HG02943 (cell line): ENCODE data around the gene CELSR1.

Experiments
- ATAC-seq: cut with Tn5 transposase; IDR thresholded peaks from one replicate; pipeline ENCODE4 v1.9.1; 2021; ENCODE audit warnings: mild to moderate bottlenecking, low read depth, moderate library complexity; ENCODE audit not compliant: unreplicated experiment

The CELSR1 gene, protein sequence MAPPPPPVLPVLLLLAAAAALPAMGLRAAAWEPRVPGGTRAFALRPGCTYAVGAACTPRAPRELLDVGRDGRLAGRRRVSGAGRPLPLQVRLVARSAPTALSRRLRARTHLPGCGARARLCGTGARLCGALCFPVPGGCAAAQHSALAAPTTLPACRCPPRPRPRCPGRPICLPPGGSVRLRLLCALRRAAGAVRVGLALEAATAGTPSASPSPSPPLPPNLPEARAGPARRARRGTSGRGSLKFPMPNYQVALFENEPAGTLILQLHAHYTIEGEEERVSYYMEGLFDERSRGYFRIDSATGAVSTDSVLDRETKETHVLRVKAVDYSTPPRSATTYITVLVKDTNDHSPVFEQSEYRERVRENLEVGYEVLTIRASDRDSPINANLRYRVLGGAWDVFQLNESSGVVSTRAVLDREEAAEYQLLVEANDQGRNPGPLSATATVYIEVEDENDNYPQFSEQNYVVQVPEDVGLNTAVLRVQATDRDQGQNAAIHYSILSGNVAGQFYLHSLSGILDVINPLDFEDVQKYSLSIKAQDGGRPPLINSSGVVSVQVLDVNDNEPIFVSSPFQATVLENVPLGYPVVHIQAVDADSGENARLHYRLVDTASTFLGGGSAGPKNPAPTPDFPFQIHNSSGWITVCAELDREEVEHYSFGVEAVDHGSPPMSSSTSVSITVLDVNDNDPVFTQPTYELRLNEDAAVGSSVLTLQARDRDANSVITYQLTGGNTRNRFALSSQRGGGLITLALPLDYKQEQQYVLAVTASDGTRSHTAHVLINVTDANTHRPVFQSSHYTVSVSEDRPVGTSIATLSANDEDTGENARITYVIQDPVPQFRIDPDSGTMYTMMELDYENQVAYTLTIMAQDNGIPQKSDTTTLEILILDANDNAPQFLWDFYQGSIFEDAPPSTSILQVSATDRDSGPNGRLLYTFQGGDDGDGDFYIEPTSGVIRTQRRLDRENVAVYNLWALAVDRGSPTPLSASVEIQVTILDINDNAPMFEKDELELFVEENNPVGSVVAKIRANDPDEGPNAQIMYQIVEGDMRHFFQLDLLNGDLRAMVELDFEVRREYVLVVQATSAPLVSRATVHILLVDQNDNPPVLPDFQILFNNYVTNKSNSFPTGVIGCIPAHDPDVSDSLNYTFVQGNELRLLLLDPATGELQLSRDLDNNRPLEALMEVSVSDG (N-terminal part only)

DNA sequence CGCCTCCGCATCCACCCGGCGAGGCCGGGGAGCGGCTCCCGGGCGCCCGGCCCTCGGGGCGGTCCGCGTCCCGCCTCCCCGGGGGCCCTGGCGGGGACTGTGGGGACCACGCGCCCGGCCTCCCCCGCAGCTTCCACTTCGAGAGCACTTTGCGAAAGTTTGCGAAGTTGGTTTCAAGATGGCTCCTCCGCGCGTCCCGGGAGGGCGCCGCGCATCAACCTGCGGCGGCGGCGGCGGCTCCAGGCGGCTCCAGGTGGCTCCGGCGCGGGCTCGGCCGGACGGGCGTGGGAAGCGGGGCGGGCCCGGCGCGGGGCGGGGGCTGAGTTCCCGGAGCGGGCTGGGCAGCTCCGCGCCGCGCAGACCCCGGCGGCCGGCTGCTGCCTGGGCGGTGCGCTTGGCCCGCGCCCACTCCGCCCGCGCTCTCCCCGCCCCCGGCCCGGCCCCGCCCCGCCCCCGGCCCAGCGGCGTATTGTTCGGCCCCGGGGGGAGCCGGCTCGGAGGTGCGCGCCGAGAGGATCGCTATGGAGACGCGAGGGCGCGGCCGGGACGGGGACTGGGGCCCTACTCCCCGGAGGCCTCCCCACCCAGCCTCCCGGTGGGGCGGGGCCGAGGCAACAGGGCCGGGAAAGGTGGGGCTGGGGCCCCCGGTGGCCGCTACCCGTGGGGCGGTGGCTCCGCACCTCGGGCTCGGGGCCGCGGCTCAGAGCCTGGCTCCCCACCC is at the start of gene CELSR1:
CELSR1 (minus strand) TSS at position 396 of the 721 bp plus-strand sequence. CDS start 450 bp downstream, outside the sequence.
- no peak for ATAC-seq

DNA sequence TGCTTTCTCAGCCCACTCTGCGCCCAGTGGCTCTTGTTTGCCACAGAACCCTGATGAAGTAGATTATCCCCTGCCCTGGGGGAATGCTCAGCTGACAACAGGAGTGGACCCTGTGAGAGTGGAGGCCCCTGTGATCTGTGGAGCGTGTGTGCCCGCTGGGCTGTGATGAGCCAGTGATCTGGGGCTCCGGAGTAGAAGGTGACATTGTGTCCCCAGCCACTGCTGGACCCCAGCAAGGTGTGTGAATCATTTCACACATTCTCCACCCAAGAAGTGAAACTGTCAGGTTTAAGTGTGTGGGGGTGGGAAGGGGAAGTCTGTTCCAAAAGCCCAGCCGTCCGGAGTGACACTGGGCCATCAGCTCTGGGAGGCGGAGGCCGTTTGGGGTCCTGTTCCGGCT is 49.6 kb upstream of the CELSR1 start:
- ATAC-seq: no peak

DNA sequence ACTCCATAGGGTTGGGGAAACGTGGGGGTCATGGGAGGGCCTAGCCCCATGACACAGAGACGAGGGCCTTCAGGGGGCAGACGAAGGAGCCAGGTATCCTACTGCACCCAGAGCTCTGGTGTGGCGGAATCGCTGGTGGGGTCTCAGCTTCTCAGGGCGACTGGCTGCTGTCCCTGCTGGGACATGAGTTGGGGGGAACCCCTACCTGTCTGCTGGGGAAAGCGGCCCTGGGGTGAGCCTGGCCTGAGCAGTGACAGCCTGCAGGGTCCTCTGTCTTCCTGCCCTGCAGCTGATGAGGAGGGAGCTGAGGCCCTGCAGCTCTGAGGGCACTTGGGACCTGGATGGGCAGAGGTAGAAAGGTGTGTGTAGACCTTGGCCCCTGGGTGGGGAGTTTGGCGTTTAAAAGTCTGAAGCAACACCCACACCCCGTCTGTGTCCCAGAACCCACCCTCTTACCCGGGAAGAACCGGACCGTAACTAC is 49.2 kb upstream of the CELSR1 start:
- no peak for ATAC-seq

DNA sequence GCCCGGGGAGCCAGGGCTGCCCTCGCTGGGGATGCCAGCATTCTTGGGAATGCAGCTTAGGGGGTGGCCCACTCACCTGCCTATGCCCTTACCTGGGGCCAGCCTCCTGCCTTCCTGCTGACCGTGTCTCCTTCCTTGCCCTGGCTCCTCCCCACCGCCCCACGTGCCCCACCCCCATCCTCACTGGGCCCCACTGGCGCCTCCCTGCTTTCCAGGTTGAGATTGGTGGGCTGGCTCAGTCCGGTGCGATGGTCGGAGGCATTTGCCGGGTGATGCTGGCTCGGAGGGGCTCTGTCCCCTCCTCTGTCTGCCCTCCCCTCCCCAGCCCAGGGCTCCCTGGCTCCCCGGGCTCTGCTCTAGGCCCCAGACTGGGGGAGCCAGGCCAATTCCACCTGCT is 48.7 kb upstream of the CELSR1 start:
- no peak for ATAC-seq

DNA sequence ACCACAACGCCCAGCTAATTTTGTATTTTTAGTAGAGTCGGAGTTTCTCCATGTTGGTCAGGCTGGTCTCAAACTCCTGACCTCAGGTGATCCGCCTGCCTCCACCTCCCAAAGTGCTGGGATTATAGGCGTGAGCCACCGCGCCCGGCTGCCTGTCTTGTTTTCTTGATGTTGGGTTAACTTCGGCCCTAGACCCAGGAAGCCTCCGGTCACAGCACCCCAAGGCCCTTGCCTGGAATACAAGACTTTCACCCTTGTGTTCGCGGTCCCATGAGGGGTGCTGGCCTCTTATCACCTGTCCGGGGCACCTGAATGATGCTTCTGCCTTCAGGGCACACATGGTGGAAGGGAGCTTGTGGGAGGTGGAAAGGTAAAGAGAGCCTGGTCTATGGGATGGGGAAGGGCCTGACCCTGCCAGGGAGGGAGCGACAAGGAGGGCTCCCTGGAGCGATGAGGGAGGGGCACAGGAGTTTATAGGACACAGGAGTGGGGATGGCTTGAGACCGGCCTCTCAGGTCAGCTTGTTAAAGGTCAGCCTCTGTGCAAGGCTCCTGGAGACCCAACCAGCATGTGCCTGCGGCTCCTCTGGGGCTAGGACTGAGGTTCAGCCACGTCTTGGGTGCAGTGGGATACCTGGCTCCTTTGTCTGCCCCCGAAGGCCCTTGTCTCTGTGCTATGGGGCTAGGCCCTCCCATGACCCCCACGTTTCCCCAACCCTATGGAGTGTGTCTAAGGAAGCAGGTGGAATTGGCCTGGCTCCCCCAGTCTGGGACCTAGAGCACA is 48.1 kb upstream of the CELSR1 start:
- no peak for ATAC-seq

DNA sequence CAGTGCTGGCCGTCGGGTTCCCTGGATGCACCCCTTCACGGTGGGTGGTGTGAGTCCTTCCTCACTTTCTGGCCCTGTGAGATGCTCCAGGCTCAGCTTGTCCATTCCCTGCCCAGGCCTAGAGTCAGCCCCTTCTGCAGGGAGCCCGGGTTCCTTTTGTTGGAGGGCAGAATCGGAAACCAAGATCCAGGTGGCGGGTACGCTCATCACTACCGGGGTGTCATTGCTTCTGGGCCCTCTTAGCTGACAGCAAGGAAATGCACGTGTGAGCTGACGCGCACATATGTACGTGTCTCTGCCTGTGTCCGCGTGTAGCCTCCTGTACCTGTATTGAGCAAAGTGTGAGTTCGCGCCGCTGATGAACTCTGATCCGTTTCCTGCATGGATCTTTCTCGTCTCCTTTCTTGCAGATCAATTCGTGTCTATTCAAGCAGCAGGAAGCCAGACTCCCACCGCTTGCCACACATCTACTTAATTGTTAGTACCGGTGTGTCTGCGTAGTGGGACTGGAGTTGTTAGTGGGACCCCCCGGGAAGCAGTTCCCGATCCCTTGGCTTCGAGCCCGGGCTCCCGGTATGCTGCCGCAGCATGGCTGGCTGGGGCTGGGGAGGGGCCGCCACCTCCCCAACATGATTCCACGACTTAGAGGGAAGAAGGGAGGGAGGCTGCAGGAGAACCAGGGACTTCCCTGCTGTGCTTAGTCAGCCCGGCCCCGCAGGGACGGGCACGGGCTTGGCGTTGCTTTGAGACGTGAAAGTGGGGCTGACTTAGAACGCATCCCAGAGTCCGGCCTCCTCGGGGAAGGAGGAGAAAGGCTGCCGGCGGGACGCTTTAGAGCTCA is 46.9 kb upstream of the CELSR1 start:
- no peak for ATAC-seq

DNA sequence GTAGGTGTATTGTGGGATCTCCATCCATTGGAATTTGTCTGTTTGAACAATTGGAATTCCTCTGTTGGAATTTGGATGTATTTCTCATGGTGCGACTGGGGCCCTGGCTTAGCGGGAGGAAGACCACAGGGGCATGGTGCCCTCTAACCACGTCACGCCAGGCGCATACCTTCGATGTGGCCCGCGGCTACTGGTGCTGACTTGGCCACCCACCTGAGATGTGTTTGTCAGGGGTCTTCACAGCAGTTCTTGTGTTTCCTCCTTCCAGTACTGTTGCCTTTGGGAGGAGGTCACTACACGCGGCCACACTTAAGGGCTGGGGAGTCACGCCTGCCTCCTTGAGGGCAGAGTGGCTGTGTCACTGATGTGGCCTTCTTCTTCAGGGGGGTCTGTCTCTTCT is 46.2 kb upstream of the CELSR1 start:
- no peak for ATAC-seq

DNA sequence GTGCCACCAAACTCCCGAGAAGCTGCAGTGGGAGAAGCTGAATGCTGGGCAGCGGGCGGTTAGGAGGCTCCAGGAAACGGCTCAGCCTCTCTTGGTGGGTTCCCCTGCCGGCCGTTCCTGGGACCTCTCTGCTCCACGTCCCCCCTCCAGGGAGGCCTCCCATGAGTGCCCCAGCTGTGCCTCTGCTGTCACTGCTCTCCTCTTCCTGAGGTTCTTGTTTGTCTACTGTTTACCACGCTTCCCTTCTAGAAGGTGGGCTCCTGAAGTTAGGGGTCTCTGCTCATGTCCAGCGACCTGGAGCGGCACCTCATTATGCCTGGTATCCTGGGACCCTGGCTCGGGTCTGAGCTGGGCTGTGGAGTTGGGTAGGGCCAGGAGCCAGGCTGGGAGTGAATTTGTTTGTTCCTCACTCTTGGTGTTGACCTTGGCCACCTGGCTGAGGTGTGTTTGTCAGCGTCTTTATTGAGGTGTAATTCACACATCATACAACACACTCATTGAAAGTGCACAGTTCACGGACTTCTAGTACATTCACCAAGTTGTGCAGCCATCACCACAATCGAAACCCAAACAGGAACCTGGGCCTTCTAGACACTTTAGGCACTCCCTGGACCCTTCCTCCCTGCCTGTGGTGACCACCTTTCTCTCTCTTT is 45.0 kb upstream of the CELSR1 start:
- no peak for ATAC-seq

DNA sequence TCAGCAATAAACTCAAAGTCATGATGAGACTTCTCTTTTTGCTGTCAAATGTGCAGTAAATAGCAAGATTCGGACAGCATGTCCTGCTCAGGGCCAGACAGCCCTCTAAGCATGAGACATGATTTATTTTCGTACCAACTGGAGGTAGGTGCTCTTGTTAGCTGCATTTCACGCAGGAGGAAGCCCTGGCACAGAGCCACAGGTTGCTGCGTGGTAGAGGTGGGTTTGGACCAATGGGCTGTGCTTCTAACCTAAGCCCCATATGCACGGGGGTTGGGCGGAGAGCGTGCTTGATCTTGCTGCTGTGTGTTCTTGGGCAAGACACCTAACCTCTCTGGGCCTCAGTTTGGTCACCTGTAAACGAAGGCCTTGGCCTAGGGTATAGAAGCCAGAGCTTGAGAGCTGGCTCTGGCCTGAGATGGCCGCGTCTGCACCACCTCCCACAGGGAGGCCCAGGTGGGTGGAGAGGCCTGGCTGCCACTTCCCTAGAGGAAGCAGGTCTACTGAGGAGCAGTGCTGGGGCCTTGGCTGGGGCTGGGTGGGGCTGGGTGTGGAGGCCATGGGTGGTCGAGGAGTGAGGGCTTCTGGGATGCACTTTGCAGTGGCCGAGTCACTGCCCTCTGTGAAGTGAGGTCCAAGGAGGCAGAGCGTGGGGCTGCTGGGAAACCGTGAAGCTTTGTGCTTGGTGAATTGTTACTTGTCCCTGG is 44.3 kb upstream of the CELSR1 start:
- no peak for ATAC-seq

DNA sequence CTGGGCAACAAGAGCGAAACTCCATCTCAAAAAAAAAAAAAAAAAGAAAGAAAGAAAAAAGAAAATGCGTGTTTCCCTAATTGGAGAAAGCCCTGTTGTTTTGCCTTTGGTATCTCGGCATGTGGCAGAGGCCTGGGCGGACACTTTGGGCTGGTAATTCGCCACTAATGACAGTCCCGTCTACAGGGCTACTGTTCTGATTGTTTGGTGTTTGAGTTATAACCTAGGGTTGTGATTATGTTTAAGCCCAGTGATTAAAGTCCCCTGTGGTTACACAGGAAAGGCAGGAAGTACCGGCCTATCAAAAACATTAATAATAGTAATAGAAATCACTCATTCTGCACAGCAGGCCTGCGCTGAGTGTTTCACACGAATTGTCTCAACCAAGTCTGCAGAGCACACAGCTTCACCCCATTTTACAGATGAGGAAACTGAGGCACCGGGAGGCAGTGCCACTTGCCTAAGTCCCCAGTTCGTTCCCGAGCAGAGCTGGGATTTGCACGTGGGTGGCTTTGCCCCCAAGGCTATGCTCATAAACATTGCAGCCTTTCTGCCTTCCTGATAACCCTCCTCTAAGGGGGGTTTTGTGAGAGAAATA is 43.6 kb upstream of the CELSR1 start:
- no peak for ATAC-seq

DNA sequence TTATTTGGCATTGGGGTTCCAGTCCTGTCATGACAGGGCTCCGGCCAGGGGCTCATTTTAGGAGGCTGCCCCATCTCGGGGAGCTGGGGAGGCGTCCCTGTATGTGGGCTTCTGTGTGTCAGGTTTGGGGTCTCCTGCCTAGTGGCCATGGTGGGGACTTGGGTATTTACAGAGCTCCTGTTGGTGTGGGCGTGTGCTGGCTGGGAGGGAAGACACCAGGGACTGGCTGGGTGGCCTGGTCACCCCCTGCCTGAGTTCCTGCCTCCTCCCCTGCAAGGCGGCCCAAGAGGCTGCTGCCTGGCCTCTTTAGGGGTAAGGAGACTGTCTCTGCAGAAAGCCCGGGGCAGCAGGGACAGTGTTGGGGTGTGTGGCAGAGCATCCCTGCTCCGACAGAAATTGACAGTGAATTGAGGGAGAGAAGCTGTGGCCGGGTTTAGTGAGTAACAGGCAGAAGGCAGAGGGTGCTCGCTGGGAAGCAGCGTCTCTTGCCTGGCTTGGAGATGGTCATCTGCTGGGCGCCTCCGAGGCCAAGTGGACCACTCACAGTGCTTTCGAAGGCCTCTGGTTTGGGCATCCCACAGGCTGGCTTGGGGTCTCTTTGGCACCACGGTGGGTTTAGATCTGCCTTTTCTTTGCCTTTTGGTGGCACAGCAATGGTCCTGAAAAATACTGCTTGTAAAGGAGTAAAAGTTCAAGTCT is 42.5 kb upstream of the CELSR1 start:
- no peak for ATAC-seq

DNA sequence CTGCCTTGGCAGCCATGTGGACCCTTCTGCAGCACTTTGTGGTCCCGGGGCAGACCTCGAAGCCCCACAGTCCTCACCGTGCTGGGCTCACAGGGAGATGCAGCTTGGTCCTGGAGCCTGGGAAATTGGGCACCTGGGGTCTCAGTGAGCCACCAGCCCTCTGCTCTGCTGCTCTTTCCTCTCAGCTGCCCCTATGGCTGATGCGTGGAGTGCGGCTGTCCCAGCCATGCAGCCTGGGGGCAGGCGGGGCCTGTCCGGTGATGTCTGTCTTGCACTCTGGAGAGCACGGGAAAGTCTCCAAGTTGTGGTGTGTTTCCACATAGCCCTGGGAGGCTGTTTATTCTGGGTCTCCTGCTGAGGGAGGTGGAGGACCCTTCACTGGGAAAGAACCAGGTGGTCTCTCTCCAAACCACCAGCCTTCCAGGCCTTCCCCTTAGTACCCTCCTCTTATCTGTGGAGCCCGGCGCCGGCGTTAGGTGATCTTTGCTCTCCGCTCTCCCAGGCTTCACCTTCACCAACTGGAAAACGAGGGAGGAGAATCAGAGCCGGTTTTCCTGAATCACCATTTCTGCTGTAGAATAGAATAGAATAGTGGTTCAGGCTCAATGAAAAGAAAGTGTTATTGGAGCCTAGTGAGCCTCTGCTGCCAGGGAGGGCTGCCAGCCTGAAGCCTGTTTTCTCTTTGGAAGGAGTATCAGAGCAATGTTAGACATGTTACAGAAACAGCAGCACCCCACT is 41.6 kb upstream of the CELSR1 start:
- ATAC-seq: no peak

DNA sequence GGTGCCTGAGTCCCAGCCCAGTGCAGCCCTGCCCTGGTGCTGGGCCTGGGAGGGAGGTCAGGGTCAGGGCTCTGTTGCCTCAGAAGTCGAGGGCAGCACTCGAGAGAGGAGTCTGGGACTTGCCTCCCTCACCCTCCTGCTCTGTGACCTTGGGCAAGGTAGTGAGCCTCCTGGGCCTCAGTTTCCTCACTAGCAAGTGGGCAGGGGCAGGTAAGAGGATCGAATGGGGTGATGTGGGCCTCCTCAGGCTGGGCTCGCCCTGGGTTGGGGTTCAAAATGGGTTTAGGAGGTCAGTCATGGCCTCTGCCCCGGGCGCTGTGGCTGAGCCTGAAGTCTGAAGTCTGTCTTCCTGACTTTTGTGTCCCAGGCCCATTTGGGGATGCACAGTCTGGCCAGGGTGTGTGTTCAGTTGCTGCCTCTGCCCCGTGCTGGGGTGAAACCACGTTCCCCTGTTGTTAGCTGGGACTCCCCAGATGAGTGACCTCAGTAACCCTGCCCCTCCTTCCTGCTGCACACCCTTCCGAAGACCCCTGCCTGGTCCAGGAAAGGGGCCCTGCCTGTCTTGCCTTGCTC is 40.9 kb upstream of the CELSR1 start:
- no peak for ATAC-seq

DNA sequence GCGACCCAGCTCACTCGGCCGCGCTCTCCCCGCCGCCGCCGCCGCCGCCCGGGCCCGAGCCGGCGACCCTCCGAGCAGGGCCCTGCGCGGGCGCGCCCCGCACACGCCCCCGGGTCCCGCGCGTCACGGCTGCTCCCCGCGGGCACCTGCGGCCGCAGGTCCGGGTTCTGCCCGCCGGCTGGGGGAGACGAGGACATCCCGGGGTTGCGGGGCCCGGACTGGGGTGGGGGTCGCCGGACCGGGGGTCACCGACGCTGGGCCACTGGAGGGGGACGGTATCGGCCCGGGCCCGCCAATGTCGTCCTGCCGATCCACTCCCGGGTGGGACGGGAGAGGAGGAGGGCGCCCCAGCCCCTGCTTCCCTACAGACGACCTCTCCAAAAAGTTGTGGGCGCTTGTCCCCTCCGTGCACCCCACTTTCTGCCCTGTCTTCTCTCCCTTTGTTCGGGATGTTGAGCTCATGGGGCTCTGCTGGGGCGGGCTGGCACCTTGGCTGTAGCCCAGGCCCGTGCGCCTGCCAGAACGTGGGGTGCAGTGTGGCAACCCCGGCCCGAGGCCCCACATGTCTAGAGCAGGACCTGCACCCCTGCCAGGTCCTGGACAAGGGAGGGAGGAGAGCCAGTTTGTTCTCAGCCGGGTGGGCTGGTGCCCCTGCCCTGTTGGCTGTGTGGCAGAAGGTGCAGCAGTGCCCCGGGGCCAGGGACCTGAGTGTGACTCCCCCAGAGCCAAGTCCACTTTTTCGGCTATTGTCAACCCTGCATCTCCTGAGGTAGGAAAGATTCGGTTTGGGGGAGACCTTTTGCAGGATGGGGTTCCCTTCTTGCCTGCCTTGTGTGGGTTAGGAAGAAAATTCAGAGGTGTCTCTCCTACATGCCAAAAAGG is 40.2 kb upstream of the CELSR1 start:
- no peak for ATAC-seq
